Caco-2 (cell line): ENCODE results near the gene PTBP2. TPM values are rescaled to one million over a fixed set of nuclear protein-coding genes. Genes with fewer than 3 reads are reported as not detected.
"Not testable (repeated sequence)": the region's sequence is repeated elsewhere in the genome, so short reads cannot be mapped to it uniquely, and the experiment has no call there.

Experiments used
- BruUV-seq: library from RNA; stranded (reverse); fragments of 400-500 nt; replicated peaks from 2 replicates; lab custom pipeline; 2021; lab: Mats Ljungman, UMichigan
- CTCF ChIA-PET: fragments of 300-600 bp; sonication (Branson Sonifier 250); formaldehyde crosslinking; loops from one replicate; lab custom pipeline; 2022; ENCODE audit warnings: antibody characterized with exemption; lab: Charles Lee
- POLR2A ChIA-PET: fragments of 300-600 bp; sonication (Branson Sonifier 250); formaldehyde crosslinking; loops from one replicate; lab custom pipeline; 2022; ENCODE audit warnings: antibody characterized with exemption; lab: Charles Lee
- DNase-seq, 2 experiments: peaks; one replicate each; pipeline versions ENCODE4 v3.0.0 to v3.0.0-alpha.2; 2020 to 2022
- H3K27me3 ChIP-seq: replicated peaks from 2 replicates; pipeline ENCODE4 v1.6.0; 2011; ENCODE audit warnings: low read length; ENCODE audit not compliant: control insufficient read depth, insufficient read depth
- H3K36me3 ChIP-seq: 2 replicates; pipeline ENCODE4 v1.5.1; 2011; ENCODE audit warnings: low read length; ENCODE audit not compliant: control insufficient read depth, insufficient read depth
- H3K4me1 ChIP-seq: fragments of 250-450 bp; sonication (Bioruptor Pico); 2 replicates; pipeline ENCODE4 v1.5.1; 2020; ENCODE audit warnings: mild to moderate bottlenecking
- H3K4me3 ChIP-seq: 2 replicates; pipeline ENCODE4 v1.5.1; 2011; ENCODE audit warnings: low read depth, mild to moderate bottlenecking, control low read depth, low read length
- H3K9me3 ChIP-seq: fragments of 250-450 bp; sonication (Bioruptor Pico); 2 replicates; pipeline ENCODE4 v1.5.1; 2020; ENCODE audit warnings: mild to moderate bottlenecking, moderate library complexity
- H3K27ac Mint-ChIP-seq: one replicate; pipeline ENCODE4 v1.8.0; 2022; ENCODE audit warnings: mixed read lengths; ENCODE audit not compliant: unreplicated experiment
- H3K27me3 Mint-ChIP-seq: one replicate; pipeline ENCODE4 v1.8.0; 2022; ENCODE audit warnings: mixed read lengths; ENCODE audit not compliant: insufficient read depth, unreplicated experiment
- H3K36me3 Mint-ChIP-seq: one replicate; pipeline ENCODE4 v1.8.0; 2022; ENCODE audit warnings: mild to moderate bottlenecking, mixed read lengths; ENCODE audit not compliant: insufficient read depth, unreplicated experiment
- H3K4me1 Mint-ChIP-seq: one replicate; pipeline ENCODE4 v1.8.0; 2022; ENCODE audit warnings: low read depth, mixed read lengths; ENCODE audit not compliant: unreplicated experiment
- H3K4me3 Mint-ChIP-seq: one replicate; pipeline ENCODE4 v1.8.0; 2022; ENCODE audit warnings: mild to moderate bottlenecking, moderate library complexity, mixed read lengths; ENCODE audit not compliant: unreplicated experiment
- H3K9me3 Mint-ChIP-seq: one replicate; pipeline ENCODE4 v1.8.0; 2022; ENCODE audit warnings: mixed read lengths; ENCODE audit not compliant: unreplicated experiment
- CTCF ChIP-seq, 2 experiments: fragments of 200-600 bp in 1 of 2; IDR thresholded peaks; 1 replicate in 1 of 2; 2 replicates in 1 of 2; pipeline versions ENCODE4 v1.5.1 to v1.8.0; 2011 to 2022; ENCODE audit warnings: antibody characterized with exemption in 1 of 2, control low read depth in 1 of 2, inconsistent platforms in 1 of 2, low read depth in 1 of 2, low read length in 1 of 2, mild to moderate bottlenecking in 1 of 2, moderate library complexity in 1 of 2; ENCODE audit not compliant: insufficient read depth in 1 of 2, severe bottlenecking in 1 of 2, unreplicated experiment in 1 of 2
- intact Hi-C: fragments of 100-400 bp; cut with micrococcal nuclease; formaldehyde crosslinking; loops from one replicate; pipeline ENCODE4 v1.10.0; 2022; ENCODE audit not compliant: unreplicated experiment
- total RNA-seq: library from RNA; stranded (reverse); gene quantifications from 2 replicates; pipeline ENCODE4 v1.2.3, GENCODE V29; 2022

The PTBP2 gene
- total RNA-seq, 1 experiment from 2014 or later, result 11.3 TPM

- TF ChIP-seq CTCF (IDR thresholded peaks at IDR 0.05; ENCODE audit: insufficient read depth in 1 of 2, low read depth in 1 of 2, low read length in 1 of 2, severe bottlenecking in 1 of 2, unreplicated experiment in 1 of 2), result no peak
- Histone ChIP-seq H3K9me3 (no peaks in the 10 kb centered on the region), H3K4me3 (no peak overlapping the region), H3K27me3 (no peaks in the 10 kb centered on the region), H3K36me3 (no peaks in the 10 kb centered on the region), H3K4me1 (no peaks in the 10 kb centered on the region)
- no peaks in the 10 kb centered on the region for H3K4me1 Mint-ChIP-seq
- intact Hi-C loops, result no loop called here
- H3K9me3 Mint-ChIP-seq, result no peaks in the 10 kb centered on the region
- no peaks in the 10 kb centered on the region for H3K27me3 Mint-ChIP-seq
- BruUV-seq, result no TSS peak
- no peak for DNase-seq
- H3K36me3 Mint-ChIP-seq, result peaks cover 43% of the 10 kb centered on the region
- H3K4me3 Mint-ChIP-seq, result no peak overlapping the region
- ChIA-PET CTCF (no interaction called here), POLR2A (no interaction called here)
- no peak overlapping the region for H3K27ac Mint-ChIP-seq
Measured at GRCh38 chr1:96752394-96752793, 30.8 kb downstream of the PTBP2 start.

GRCh38 chr1:96756789-96757188 is 35.2 kb downstream of the PTBP2 start:
- intact Hi-C loops, result no loop called here
- no TSS peak for BruUV-seq
- Histone ChIP-seq H3K4me1 (no peaks in the 10 kb centered on the region), H3K27me3 (no peaks in the 10 kb centered on the region), H3K9me3 (no peaks in the 10 kb centered on the region), H3K4me3 (no peak overlapping the region), H3K36me3 (no peaks in the 10 kb centered on the region)
- no peak for DNase-seq
- ChIA-PET CTCF (no interaction called here), POLR2A (no interaction called here)
- TF ChIP-seq CTCF (IDR thresholded peaks at IDR 0.05; ENCODE audit: insufficient read depth in 1 of 2, low read depth in 1 of 2, low read length in 1 of 2, severe bottlenecking in 1 of 2, unreplicated experiment in 1 of 2), result no peak
- Mint-ChIP-seq H3K27me3 (no peaks in the 10 kb centered on the region), H3K9me3 (peaks cover 11% of the 10 kb centered on the region), H3K27ac (no peak overlapping the region), H3K36me3 (peaks cover 53% of the 10 kb centered on the region), H3K4me1 (peaks cover 7% of the 10 kb centered on the region), H3K4me3 (no peak overlapping the region)

- Mint-ChIP-seq H3K36me3 (peaks cover 28% of the 10 kb centered on the region), H3K4me1 (peaks cover 14% of the 10 kb centered on the region), H3K9me3 (peaks cover 11% of the 10 kb centered on the region)
- H3K4me3 ChIP-seq, DNase-seq, H3K4me3 Mint-ChIP-seq, H3K9me3 ChIP-seq, H3K27me3 ChIP-seq, H3K27me3 Mint-ChIP-seq, intact Hi-C loops, H3K4me1 ChIP-seq, BruUV-seq, H3K36me3 ChIP-seq, CTCF ChIA-PET, POLR2A ChIA-PET, H3K27ac Mint-ChIP-seq: not testable (repeated sequence)
Measured at GRCh38 chr1:96762586-96762985, 41.0 kb downstream of the PTBP2 start.

- H3K4me1 ChIP-seq, result no peaks in the 10 kb centered on the region
- H3K9me3 ChIP-seq, result no peaks in the 10 kb centered on the region
- BruUV-seq, result no TSS peak
- peaks cover 11% of the 10 kb centered on the region for H3K9me3 Mint-ChIP-seq
- no peaks in the 10 kb centered on the region for H3K27me3 Mint-ChIP-seq
- no peak for TF ChIP-seq CTCF (IDR thresholded peaks at IDR 0.05; ENCODE audit: insufficient read depth in 1 of 2, low read depth in 1 of 2, low read length in 1 of 2, severe bottlenecking in 1 of 2, unreplicated experiment in 1 of 2)
- H3K36me3 Mint-ChIP-seq, result peaks cover 28% of the 10 kb centered on the region
- no peaks in the 10 kb centered on the region for H3K36me3 ChIP-seq
- no peak overlapping the region for H3K4me3 ChIP-seq
- intact Hi-C loops, result no loop called here
- no peak overlapping the region for H3K27ac Mint-ChIP-seq
- H3K4me1 Mint-ChIP-seq, result peaks cover 14% of the 10 kb centered on the region
- ChIA-PET CTCF (no interaction called here), POLR2A (no interaction called here)
- no peak for DNase-seq
- no peaks in the 10 kb centered on the region for H3K27me3 ChIP-seq
- H3K4me3 Mint-ChIP-seq, result no peak overlapping the region
Measured at GRCh38 chr1:96763514-96763913, 41.9 kb downstream of the PTBP2 start.
